IMR-90 (cell line): ENCODE data around the gene AGMO. TPM values are rescaled to one million over a fixed set of nuclear protein-coding genes. Genes with fewer than 3 reads are reported as not detected.

Experiments used
- ATAC-seq: fragments of 200-7000 bp; cut with Tn5 transposase; 2 replicates; pipeline ENCODE4 v1.9.1; 2020; ENCODE audit warnings: low read depth, mild to moderate bottlenecking, moderate library complexity
- BruUV-seq: library from RNA; stranded (reverse); fragments of 400-500 nt; replicated peaks from 2 replicates; lab custom pipeline; 2021; lab: Mats Ljungman, UMichigan
- CTCF ChIA-PET: fragments of 300-600 bp; formaldehyde crosslinking; extraction: SDS; loops from one replicate; lab custom pipeline; 2021; ENCODE audit warnings: antibody characterized with exemption; lab: Yijun Ruan, JAX
- POLR2A ChIA-PET: fragments of 300-600 bp; sonication (Branson Sonifier 250); formaldehyde crosslinking; loops from one replicate; lab custom pipeline; 2022; ENCODE audit warnings: antibody characterized with exemption; ENCODE audit not compliant: unreplicated experiment; lab: Charles Lee
- DNase-seq: peaks from one replicate; pipeline ENCODE4 v3.0.0; 2013
- H2AFZ ChIP-seq: replicated peaks from 2 replicates; pipeline ENCODE3; 2013; ENCODE audit warnings: low read length, mild to moderate bottlenecking; ENCODE audit not compliant: poor library complexity
- H2AK5ac ChIP-seq: 2 replicates; pipeline ENCODE4 v1.6.1; 2013; ENCODE audit warnings: low read depth, low read length, inconsistent platforms
- H2AK9ac ChIP-seq: replicated peaks from 2 replicates; pipeline ENCODE3; 2013; ENCODE audit warnings: mild to moderate bottlenecking, low read depth, low read length, moderate library complexity; ENCODE audit not compliant: poor library complexity
- H2BK120ac ChIP-seq: 2 replicates; pipeline ENCODE4 v1.6.1; 2013; ENCODE audit warnings: low read depth, low read length, inconsistent platforms
- H2BK15ac ChIP-seq: 3 replicates; pipeline ENCODE4 v1.6.1; 2013; ENCODE audit warnings: low read depth, low read length, inconsistent platforms
- H2BK20ac ChIP-seq: 2 replicates; pipeline ENCODE4 v1.6.1; 2013; ENCODE audit warnings: low read depth, mild to moderate bottlenecking, inconsistent platforms, low read length, moderate library complexity
- H2BK5ac ChIP-seq: 2 replicates; pipeline ENCODE4 v1.6.1; 2013; ENCODE audit warnings: mild to moderate bottlenecking, low read depth, low read length, inconsistent platforms; ENCODE audit not compliant: poor library complexity, severe bottlenecking
- H3K14ac ChIP-seq: replicated peaks from 2 replicates; pipeline ENCODE4 v1.6.1; 2013; ENCODE audit warnings: low read depth, low read length, inconsistent platforms
- H3K18ac ChIP-seq: 2 replicates; pipeline ENCODE4 v1.6.1; 2013; ENCODE audit warnings: low read depth, low read length, control low read depth
- H3K23ac ChIP-seq: 2 replicates; pipeline ENCODE4 v1.6.1; 2013; ENCODE audit warnings: low read depth, low read length, inconsistent platforms
- H3K27ac ChIP-seq: 2 replicates; pipeline ENCODE4 v1.5.1; 2013; ENCODE audit warnings: mild to moderate bottlenecking, control low read depth, low read length; ENCODE audit not compliant: insufficient read depth
- H3K27me3 ChIP-seq: 2 replicates; pipeline ENCODE4 v1.6.1; 2013; ENCODE audit warnings: low read length; ENCODE audit not compliant: control insufficient read depth, insufficient read depth
- H3K36me3 ChIP-seq: 2 replicates; pipeline ENCODE4 v1.6.1; 2013; ENCODE audit warnings: low read length, mixed read lengths; ENCODE audit not compliant: control insufficient read depth, insufficient read depth
- H3K4ac ChIP-seq: 2 replicates; pipeline ENCODE4 v1.6.1; 2013; ENCODE audit warnings: low read depth, low read length, inconsistent platforms
- H3K4me1 ChIP-seq: 2 replicates; pipeline ENCODE4 v1.6.1; 2013; ENCODE audit warnings: low read length, mixed read lengths; ENCODE audit not compliant: control insufficient read depth, insufficient read depth
- H3K4me2 ChIP-seq: 2 replicates; pipeline ENCODE4 v1.6.1; 2013; ENCODE audit warnings: low read depth, mild to moderate bottlenecking, control low read depth, low read length, moderate library complexity
- H3K4me3 ChIP-seq: 2 replicates; pipeline ENCODE4 v1.5.1; 2013; ENCODE audit warnings: low read depth, mild to moderate bottlenecking, control low read depth, low read length, moderate library complexity; ENCODE audit not compliant: insufficient read depth
- H3K56ac ChIP-seq: 2 replicates; pipeline ENCODE4 v1.6.1; 2013; ENCODE audit warnings: low read length, inconsistent platforms; ENCODE audit not compliant: insufficient read depth; ENCODE audit errors: extremely low read depth
- H3K79me1 ChIP-seq, 2 experiments: 2 replicates each; pipeline ENCODE4 v1.6.1; 2013; ENCODE audit warnings: low read length in 2 of 2, inconsistent platforms in 1 of 2, low read depth in 1 of 2
- H3K9ac ChIP-seq: 2 replicates; pipeline ENCODE4 v1.6.1; 2013; ENCODE audit warnings: low read depth, low read length, control low read depth
- H3K9me1 ChIP-seq: 2 replicates; pipeline ENCODE4 v1.6.1; 2013; ENCODE audit warnings: low read length, inconsistent platforms; ENCODE audit not compliant: insufficient read depth
- H3K9me3 ChIP-seq: 2 replicates; pipeline ENCODE4 v1.6.1; 2013; ENCODE audit warnings: low read length; ENCODE audit not compliant: control insufficient read depth, insufficient read depth
- H4K20me1 ChIP-seq: 2 replicates; pipeline ENCODE4 v1.6.1; 2013; ENCODE audit warnings: low read length, inconsistent platforms; ENCODE audit not compliant: insufficient read depth
- H4K5ac ChIP-seq: 2 replicates; pipeline ENCODE4 v1.6.1; 2013; ENCODE audit warnings: mild to moderate bottlenecking, low read depth, low read length, control low read depth
- H4K8ac ChIP-seq, 2 experiments: 2 replicates each; pipeline ENCODE4 v1.6.1; 2013; ENCODE audit warnings: low read depth in 2 of 2, low read length in 2 of 2, control low read depth in 1 of 2, inconsistent platforms in 1 of 2
- H4K91ac ChIP-seq: 2 replicates; pipeline ENCODE4 v1.6.1; 2013; ENCODE audit warnings: low read depth, low read length, inconsistent platforms; ENCODE audit not compliant: insufficient read depth
- FOS ChIP-seq: fragments of 150-350 bp; IDR thresholded peaks from 2 replicates; pipeline ENCODE4 v1.6.1; 2016; ENCODE audit warnings: low read depth, low read length
- MAZ ChIP-seq: IDR thresholded peaks from 2 replicates; pipeline ENCODE4 v1.6.1; 2012; ENCODE audit warnings: low read depth, mild to moderate bottlenecking, low read length, improper control_type of control experiment, moderate library complexity, borderline replicate concordance
- NFE2L2 ChIP-seq: fragments of 150-350 bp; IDR thresholded peaks from 2 replicates; pipeline ENCODE4 v1.6.1; 2016; ENCODE audit warnings: low read depth, mild to moderate bottlenecking, low read length
- POLR2A ChIP-seq: IDR thresholded peaks from 2 replicates; pipeline ENCODE4 v1.6.1; 2012; ENCODE audit warnings: mild to moderate bottlenecking, low read depth, low read length
- RFX5 ChIP-seq: IDR thresholded peaks from 2 replicates; pipeline ENCODE4 v1.8.0; 2012; ENCODE audit warnings: low read depth, mild to moderate bottlenecking, low read length, moderate library complexity
- WGBS, 2 experiments: methylation state at CpG; one replicate each; pipeline versions ENCODE4 v1.1.5 to v1.1.7; 2013; ENCODE audit warnings: missing lambda C conversion rate in 2 of 2; ENCODE audit not compliant: insufficient read length in 1 of 2; ENCODE audit errors: extremely low coverage in 2 of 2; 5-methylcytosine and 5-hydroxymethylcytosine counted together
- dilution Hi-C: fragments of 300-500 bp; cut with HindIII; formaldehyde crosslinking; loops from one replicate; pipeline ENCODE4 v1.14.3; 2018; ENCODE audit warnings: low sequenced_read_pairs; ENCODE audit not compliant: unreplicated experiment
- in situ Hi-C: fragments of 300-500 bp; cut with MboI; formaldehyde crosslinking; loops from 3 replicates; pipeline ENCODE4 v1.14.3; 2019; ENCODE audit warnings: low sequenced_read_pairs, inconsistent platforms, mixed read lengths
- intact Hi-C: fragments of 100-400 bp; cut with micrococcal nuclease; formaldehyde crosslinking; loops from 2 replicates; pipeline ENCODE4 v1.10.0; 2022
- polyA plus RNA-seq, 3 experiments: library from polyadenylated mRNA; depleted of rRNA; stranded (reverse); fragments of >200 nt; gene quantifications; 2 replicates each; pipeline ENCODE4 v1.2.3, GENCODE V29; 2012; ENCODE audit warnings: low replicate concordance in 1 of 3
- total RNA-seq: library from RNA; depleted of rRNA; stranded (reverse); fragments of >200 nt; gene quantifications from 2 replicates; pipeline ENCODE4 v1.2.3, GENCODE V29; 2012
- TF ChIP-seq, protein P1 (sequence below): fragments of 150-350 bp; IDR thresholded peaks from 2 replicates; pipeline ENCODE4 v1.6.1; 2016; ENCODE audit warnings: low read depth, mild to moderate bottlenecking, low read length, moderate library complexity, borderline replicate concordance
- TF ChIP-seq, protein P2 (sequence below): fragments of 150-350 bp; IDR thresholded peaks from 2 replicates; pipeline ENCODE4 v1.6.1; 2017; ENCODE audit warnings: mild to moderate bottlenecking, antibody characterized with exemption, low read length, low read depth

The AGMO gene
- total and polyA plus RNA-seq, 2 of the 4 experiments (the other 2 are of a cell fraction), result not detected

DNA sequence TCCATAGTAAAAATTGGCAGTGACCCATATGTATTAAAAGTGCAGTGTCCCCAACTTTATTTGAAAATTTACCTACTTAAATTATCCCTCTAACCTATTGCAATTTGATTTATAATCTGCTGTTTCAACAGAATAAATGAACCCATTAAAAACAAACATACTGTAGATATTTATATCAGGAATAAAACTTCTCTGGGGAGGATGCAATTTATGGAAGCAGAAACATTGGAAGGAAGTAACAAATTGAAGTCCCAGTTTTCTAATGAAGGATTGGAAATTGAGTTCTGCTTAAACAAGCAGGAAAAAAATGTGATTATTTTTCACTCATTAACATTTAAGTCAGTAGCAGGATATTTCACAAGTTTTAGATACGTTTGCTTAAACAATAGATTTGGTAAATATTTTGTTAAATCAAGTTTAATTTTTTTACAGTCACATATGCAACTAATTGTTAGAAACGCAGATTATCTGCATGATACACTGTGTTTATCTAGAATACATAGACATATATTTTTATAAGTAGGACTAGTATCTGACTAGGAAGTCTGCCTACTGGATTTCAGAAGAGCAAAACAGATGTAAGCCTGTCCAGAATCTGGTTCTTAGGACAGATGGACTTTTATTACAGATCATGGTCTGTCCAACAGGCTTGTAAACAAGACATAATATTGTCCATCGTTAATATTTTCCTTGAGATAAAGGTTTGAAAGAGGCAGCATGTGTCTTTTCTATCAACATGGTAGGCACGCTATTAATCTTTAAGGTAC lies 5.3 kb downstream of the AGMO start:
- H4K20me1 ChIP-seq, result no peaks in the 10 kb centered on the region
- no peak overlapping the region for H3K4me3 ChIP-seq
- no peak overlapping the region for H2BK15ac ChIP-seq
- no peak overlapping the region for H3K56ac ChIP-seq
- in situ Hi-C loops, result no loop called here
- no peak overlapping the region for H3K27ac ChIP-seq
- H2BK20ac ChIP-seq, result no peak overlapping the region
- no peak overlapping the region for H3K9ac ChIP-seq
- H3K79me1 ChIP-seq, result no peaks in the 10 kb centered on the region
- H3K4me2 ChIP-seq, result no peak overlapping the region
- peaks cover 2% of the 10 kb centered on the region; the same call in 1 of the 2 replicates for H3K4me1 ChIP-seq
- no peak overlapping the region for H2BK120ac ChIP-seq
- no peak overlapping the region for H2AK9ac ChIP-seq
- POLR2A ChIA-PET, result no interaction called here
- H2AFZ ChIP-seq, result no peak overlapping the region
- intact Hi-C loops, result loop anchor here (5.0 kb wide), 1 partner anchor 249 kb away; no protein-coding TSS in a partner anchor
- no peak overlapping the region for H4K91ac ChIP-seq
- TF ChIP-seq, protein P1, sequence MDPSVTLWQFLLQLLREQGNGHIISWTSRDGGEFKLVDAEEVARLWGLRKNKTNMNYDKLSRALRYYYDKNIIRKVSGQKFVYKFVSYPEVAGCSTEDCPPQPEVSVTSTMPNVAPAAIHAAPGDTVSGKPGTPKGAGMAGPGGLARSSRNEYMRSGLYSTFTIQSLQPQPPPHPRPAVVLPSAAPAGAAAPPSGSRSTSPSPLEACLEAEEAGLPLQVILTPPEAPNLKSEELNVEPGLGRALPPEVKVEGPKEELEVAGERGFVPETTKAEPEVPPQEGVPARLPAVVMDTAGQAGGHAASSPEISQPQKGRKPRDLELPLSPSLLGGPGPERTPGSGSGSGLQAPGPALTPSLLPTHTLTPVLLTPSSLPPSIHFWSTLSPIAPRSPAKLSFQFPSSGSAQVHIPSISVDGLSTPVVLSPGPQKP, result no peak
- TF ChIP-seq FOS, result no peak
- TF ChIP-seq POLR2A, result no peak
- no peak for TF ChIP-seq MAZ
- TF ChIP-seq RFX5, result no peak
- TF ChIP-seq, protein P2, sequence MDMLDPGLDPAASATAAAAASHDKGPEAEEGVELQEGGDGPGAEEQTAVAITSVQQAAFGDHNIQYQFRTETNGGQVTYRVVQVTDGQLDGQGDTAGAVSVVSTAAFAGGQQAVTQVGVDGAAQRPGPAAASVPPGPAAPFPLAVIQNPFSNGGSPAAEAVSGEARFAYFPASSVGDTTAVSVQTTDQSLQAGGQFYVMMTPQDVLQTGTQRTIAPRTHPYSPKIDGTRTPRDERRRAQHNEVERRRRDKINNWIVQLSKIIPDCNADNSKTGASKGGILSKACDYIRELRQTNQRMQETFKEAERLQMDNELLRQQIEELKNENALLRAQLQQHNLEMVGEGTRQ, result no peak
- TF ChIP-seq NFE2L2, result no peak
- no peaks in the 10 kb centered on the region for H3K9me3 ChIP-seq
- no peak overlapping the region for H3K4ac ChIP-seq
- H3K23ac ChIP-seq, result no peak overlapping the region
- ATAC-seq, result no peak
- H2BK5ac ChIP-seq, result no peak overlapping the region
- no CpG with 5 or more reads among the region's 4 CpGs for WGBS, 2 experiments
- H3K14ac ChIP-seq, result no peak overlapping the region
- H4K8ac ChIP-seq, result no peak overlapping the region
- dilution Hi-C loops, result no loop called here
- no peak overlapping the region for H3K18ac ChIP-seq
- CTCF ChIA-PET, result no interaction called here
- H2AK5ac ChIP-seq, result no peak overlapping the region
- H3K36me3 ChIP-seq, result no peaks in the 10 kb centered on the region
- no peaks in the 10 kb centered on the region for H3K27me3 ChIP-seq
- no peak overlapping the region for H4K5ac ChIP-seq
- no TSS peak for BruUV-seq
- DNase-seq, result no peak
- H3K9me1 ChIP-seq, result no peaks in the 10 kb centered on the region
